ENCODE results near the gene LSAMP. TPM values are rescaled to one million over a fixed set of nuclear protein-coding genes. Genes with fewer than 3 reads are reported as not detected.

LSAMP gene
- total and polyA plus RNA-seq, 2 of the 4 experiments (the other 2 are of a cell fraction): 7.9 to 8.0 TPM

GRCh38 chr3:116165135-116165534 lies 280.2 kb downstream of the LSAMP start:
- no peak overlapping the region for H3K4me3 ChIP-seq (ENCODE audit: insufficient read depth, low read depth, low read length)
- no CpG with 5 or more reads among the region's 2 CpGs for WGBS, 2 experiments (ENCODE audit: extremely low coverage in 2 of 2, insufficient read length in 1 of 2)

More at GRCh38 chr3:116165135-116165534, 280.2 kb downstream of the LSAMP start:
- Histone ChIP-seq H2AFZ (replicated peaks; ENCODE audit: low read length, poor library complexity) (no peak overlapping the region), H3K27ac (ENCODE audit: insufficient read depth, low read length) (no peak overlapping the region), H3K79me1 (ENCODE audit: low read depth in 1 of 2, low read length in 2 of 2) (no peaks in the 10 kb centered on the region), H3K9ac (ENCODE audit: low read depth, low read length) (no peak overlapping the region), H2AK5ac (ENCODE audit: low read depth, low read length) (no peak overlapping the region), H3K27me3 (ENCODE audit: control insufficient read depth, insufficient read depth, low read length) (no peaks in the 10 kb centered on the region), H2BK5ac (ENCODE audit: low read depth, low read length, poor library complexity, severe bottlenecking) (no peak overlapping the region), H3K56ac (ENCODE audit: extremely low read depth, insufficient read depth, low read length) (no peak overlapping the region), H3K23ac (ENCODE audit: low read depth, low read length) (no peak overlapping the region), H2BK15ac (ENCODE audit: low read depth, low read length) (no peak overlapping the region), H3K14ac (replicated peaks; ENCODE audit: low read depth, low read length) (no peak overlapping the region), H4K5ac (ENCODE audit: low read depth, low read length) (no peak overlapping the region), H3K4me2 (ENCODE audit: low read depth, low read length) (no peak overlapping the region), H3K9me1 (ENCODE audit: insufficient read depth, low read length) (no peaks in the 10 kb centered on the region), H4K91ac (ENCODE audit: insufficient read depth, low read depth, low read length) (no peak overlapping the region), H2BK120ac (ENCODE audit: low read depth, low read length) (no peak overlapping the region), H3K4ac (ENCODE audit: low read depth, low read length) (no peak overlapping the region), H3K9me3 (ENCODE audit: control insufficient read depth, insufficient read depth, low read length) (no peaks in the 10 kb centered on the region), H2BK20ac (ENCODE audit: low read depth, low read length) (no peak overlapping the region), H3K4me1 (ENCODE audit: control insufficient read depth, insufficient read depth, low read length) (peaks cover 2% of the 10 kb centered on the region; the same call in 1 of the 2 replicates), H3K36me3 (ENCODE audit: control insufficient read depth, insufficient read depth, low read length) (no peaks in the 10 kb centered on the region), H2AK9ac (replicated peaks; ENCODE audit: low read depth, low read length, poor library complexity) (no peak overlapping the region), H4K8ac (ENCODE audit: low read depth in 2 of 2, low read length in 2 of 2) (no peak overlapping the region), H4K20me1 (ENCODE audit: insufficient read depth, low read length) (no peaks in the 10 kb centered on the region), H3K18ac (ENCODE audit: low read depth, low read length) (peak overlapping the region; percentile 6; the same call in 1 of the 2 replicates)
- TF ChIP-seq BHLHE40 (IDR thresholded peaks at IDR 0.05; ENCODE audit: low read depth, low read length) (no peak), MAZ (IDR thresholded peaks at IDR 0.05; ENCODE audit: borderline replicate concordance, low read depth, low read length) (no peak), ELK1 (IDR thresholded peaks at IDR 0.05; ENCODE audit: borderline replicate concordance, low read depth, low read length) (no peak), RCOR1 (IDR thresholded peaks at IDR 0.05; ENCODE audit: insufficient replicate concordance, low read length) (no peak), MAFK (IDR thresholded peaks at IDR 0.05; ENCODE audit: low read depth, low read length) (no peak), USF2 (IDR thresholded peaks at IDR 0.05; ENCODE audit: low read depth, low read length) (no peak), POLR2A (IDR thresholded peaks at IDR 0.05; ENCODE audit: low read depth, low read length) (no peak), CEBPB (IDR thresholded peaks at IDR 0.05; ENCODE audit: low read depth, low read length) (no peak), NFE2L2 (IDR thresholded peaks at IDR 0.05; ENCODE audit: low read depth, low read length) (no peak), RAD21 (IDR thresholded peaks at IDR 0.05; ENCODE audit: low read length) (no peak), MXI1 (IDR thresholded peaks at IDR 0.05; ENCODE audit: borderline replicate concordance, low read depth, low read length) (no peak)
- CTCF ChIA-PET: no interaction called here
- dilution Hi-C loops (cut with HindIII; ENCODE audit: low sequenced_read_pairs, unreplicated experiment): no loop called here
- POLR2A ChIA-PET (ENCODE audit: unreplicated experiment): no interaction called here
- intact Hi-C loops (cut with micrococcal nuclease): no loop called here
- ATAC-seq (ENCODE audit: low read depth): no peak
- no peak for DNase-seq
- in situ Hi-C loops (cut with MboI; ENCODE audit: low sequenced_read_pairs): no loop called here
- BruUV-seq (replicated peaks): no TSS peak
